GM12891 (cell line): ENCODE measurements around the gene OSBPL6.

Source experiments
- DNase-seq: peaks from one replicate; pipeline ENCODE4 v3.0.0; 2011; ENCODE audit warnings: low spot score; ENCODE audit not compliant: insufficient read length
- FAIRE-seq: peaks from 2 replicates; lab custom pipeline; 2011; peaks lifted over from hg19 to GRCh38; lab: Jason Lieb, UNC
- PAX5 ChIP-seq: IDR thresholded peaks from 2 replicates; pipeline ENCODE4 v1.6.1; 2011; ENCODE audit warnings: low read length, moderate library complexity, mild to moderate bottlenecking; ENCODE audit not compliant: insufficient read depth, severe bottlenecking
- POLR2A ChIP-seq: IDR thresholded peaks from 2 replicates; pipeline ENCODE4 v1.6.1; 2011; ENCODE audit warnings: low read depth, low read length, control low read depth
- POLR2AphosphoS5 ChIP-seq: IDR thresholded peaks from 2 replicates; pipeline ENCODE4 v1.6.1; 2011; ENCODE audit warnings: low read depth, low read length, control low read depth
- POU2F2 ChIP-seq: IDR thresholded peaks from 2 replicates; pipeline ENCODE4 v1.6.1; 2011; ENCODE audit warnings: low read depth, mild to moderate bottlenecking, control low read depth, low read length, moderate library complexity
- SPI1 ChIP-seq: IDR thresholded peaks from 2 replicates; pipeline ENCODE4 v1.6.1; 2011; ENCODE audit warnings: low read depth, low read length, control low read depth
- TAF1 ChIP-seq: IDR thresholded peaks from 2 replicates; pipeline ENCODE4 v1.6.1; 2011; ENCODE audit warnings: low read depth, low read length, control low read depth

OSBPL6 gene

GRCh38 chr2:178251151-178251955 is 57.0 kb downstream of the OSBPL6 start:
- DNase-seq (no peak), FAIRE-seq (no peak)
- TF ChIP-seq POLR2A (no peak), TAF1 (no peak), POLR2AphosphoS5 (no peak), PAX5 (no peak), SPI1 (no peak), POU2F2 (no peak)

GRCh38 chr2:178256382-178257042 is 62.2 kb downstream of the OSBPL6 start:
- FAIRE-seq (no peak), DNase-seq (no peak)
- TF ChIP-seq POU2F2 (no peak), SPI1 (no peak), POLR2AphosphoS5 (no peak), TAF1 (no peak), PAX5 (no peak), POLR2A (no peak)

GRCh38 chr2:178257127-178257526 is 62.8 kb downstream of the OSBPL6 start:
- TF ChIP-seq SPI1, result no peak
- no peak for TF ChIP-seq PAX5
- TF ChIP-seq POLR2AphosphoS5, result no peak
- no peak for TF ChIP-seq TAF1
- no peak for TF ChIP-seq POU2F2
- TF ChIP-seq POLR2A, result no peak
- FAIRE-seq (no peak), DNase-seq (no peak)

GRCh38 chr2:178258916-178259315 is 64.6 kb downstream of the OSBPL6 start:
- TF ChIP-seq TAF1, result no peak
- TF ChIP-seq POLR2A, result no peak
- TF ChIP-seq PAX5, result no peak
- TF ChIP-seq POLR2AphosphoS5, result no peak
- TF ChIP-seq SPI1, result no peak
- TF ChIP-seq POU2F2, result no peak
- no peak for DNase-seq
- no peak for FAIRE-seq

- FAIRE-seq (no peak), DNase-seq (no peak)
- TF ChIP-seq POLR2AphosphoS5, result no peak
- TF ChIP-seq POLR2A, result no peak
Measured at GRCh38 chr2:178263159-178263860, 69.0 kb downstream of the OSBPL6 start.

GRCh38 chr2:178264211-178264610 is 69.9 kb downstream of the OSBPL6 start:
- DNase-seq (no peak), FAIRE-seq (no peak)
- TF ChIP-seq POLR2A, result no peak
- TF ChIP-seq POU2F2, result no peak
- TF ChIP-seq PAX5, result no peak
- TF ChIP-seq POLR2AphosphoS5, result no peak
- TF ChIP-seq TAF1, result no peak
- no peak for TF ChIP-seq SPI1

- DNase-seq, result no peak
- FAIRE-seq, result no peak
- no peak for TF ChIP-seq POLR2A
- TF ChIP-seq PAX5, result no peak
- no peak for TF ChIP-seq POLR2AphosphoS5
- TF ChIP-seq POU2F2, result no peak
- no peak for TF ChIP-seq TAF1
- TF ChIP-seq SPI1, result no peak
Measured at GRCh38 chr2:178265851-178266250, 71.5 kb downstream of the OSBPL6 start.

GRCh38 chr2:178266445-178266844 is 72.1 kb downstream of the OSBPL6 start:
- DNase-seq (no peak), FAIRE-seq (no peak)
- TF ChIP-seq TAF1 (no peak), SPI1 (no peak), POLR2A (no peak), POLR2AphosphoS5 (no peak), POU2F2 (no peak), PAX5 (no peak)

- TF ChIP-seq POLR2A (no peak), PAX5 (no peak), POLR2AphosphoS5 (no peak), SPI1 (no peak), TAF1 (no peak), POU2F2 (no peak)
- no peak for DNase-seq
- no peak for FAIRE-seq
Measured at GRCh38 chr2:178267660-178268059, 73.3 kb downstream of the OSBPL6 start.
